ENCODE results near the gene MPDU1. TPM values are rescaled to one million over a fixed set of nuclear protein-coding genes. Genes with fewer than 3 reads are reported as not detected.

The MPDU1 gene
- total RNA-seq, 1 experiment from 2014 or later = 57.0 TPM

DNA sequence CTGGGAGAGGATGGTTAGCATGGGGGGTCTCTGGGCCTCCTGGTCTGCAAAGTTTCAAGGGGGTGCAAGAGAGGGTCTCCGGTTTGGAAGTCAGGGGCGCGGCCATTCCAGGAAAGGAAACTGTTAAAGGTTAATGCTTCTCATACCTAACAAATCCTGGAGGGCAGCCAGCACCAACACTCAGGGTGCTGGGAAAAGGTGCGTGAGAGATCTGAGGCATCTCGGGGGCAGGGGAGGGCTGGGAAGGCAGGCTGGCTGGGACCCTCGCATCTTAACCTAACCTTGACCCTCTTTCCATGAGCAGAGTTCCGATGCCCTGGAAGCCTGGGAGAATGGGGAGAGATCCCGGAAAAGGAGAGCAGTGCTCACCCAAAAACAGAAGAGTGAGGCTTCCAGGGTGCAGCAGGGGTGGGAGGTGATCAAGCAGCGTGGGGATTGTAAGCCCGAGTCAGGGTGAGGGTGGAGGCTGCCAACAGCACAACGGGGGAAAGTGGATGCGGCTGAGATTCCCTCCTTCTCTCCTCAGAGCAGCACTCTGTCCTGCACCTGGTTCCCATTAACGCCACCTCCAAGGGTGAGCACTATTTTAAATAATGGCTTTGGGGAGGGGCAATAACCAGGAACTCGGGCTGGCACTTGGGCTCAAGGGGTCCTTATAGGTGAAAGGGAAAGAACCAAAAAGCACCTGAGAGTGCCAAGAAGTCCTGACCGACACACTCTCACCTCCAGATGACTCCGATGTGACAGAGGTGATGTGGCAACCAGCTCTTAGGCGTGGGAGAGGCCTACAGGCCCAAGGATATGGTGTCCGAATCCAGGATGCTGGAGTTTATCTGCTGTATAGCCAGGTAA lies 24.1 kb upstream of the MPDU1 start:
- TF ChIP-seq TEAD4 (CRISPR knock-in tag; IDR thresholded peaks at IDR 0.05) (no peak), ZNF512 (CRISPR knock-in tag; IDR thresholded peaks at IDR 0.05; ENCODE audit: borderline replicate concordance) (no peak), TCF7 (CRISPR knock-in tag; IDR thresholded peaks at IDR 0.05; ENCODE audit: low read depth) (0 out of 2 replicates have a peak, but pooled peaks have one; percentile 33), KAT7 (CRISPR knock-in tag; IDR thresholded peaks at IDR 0.05; ENCODE audit: borderline replicate concordance) (no peak), HMGA2 (CRISPR knock-in tag; IDR thresholded peaks at IDR 0.05) (no peak), RELA (CRISPR knock-in tag; IDR thresholded peaks at IDR 0.05; ENCODE audit: borderline replicate concordance) (no peak)
- no peaks in the 10 kb centered on the region for H3K9me3 Mint-ChIP-seq
- no peak for DNase-seq (ENCODE audit: low spot score)
- H3K36me3 Mint-ChIP-seq = peaks cover 9% of the 10 kb centered on the region
- H3K4me3 Mint-ChIP-seq = peak overlapping the region; percentile 94
- peaks cover 60% of the 10 kb centered on the region for H3K4me1 Mint-ChIP-seq
- H3K27me3 Mint-ChIP-seq (ENCODE audit: low read depth) = no peaks in the 10 kb centered on the region; the same call in 1 of the 2 replicates
- peak overlapping the region; percentile 97 for H3K27ac Mint-ChIP-seq
- POLR2A ChIA-PET = interaction anchor here (1.0 to 1.9 kb wide), 12 partner anchors 10 to 279 kb away, joined by 3 to 8 read pairs (median 4); partner anchors contain the start of genes ACAP1, MPDU1, SOX15 and TNFSF12
- CTCF ChIA-PET = interaction anchor here (0.5 to 3.6 kb wide), 71 partner anchors 7 to 897 kb away, joined by 3 to 81 read pairs (median 6); partner anchors contain the start of genes ACADVL, ACAP1, CD68 and CHRNB1
- no peak for ATAC-seq

GRCh38 chr17:7560172-7561027 lies 23.3 kb upstream of the MPDU1 start:
- Mint-ChIP-seq H3K9me3 (no peaks in the 10 kb centered on the region), H3K4me1 (peaks cover 57% of the 10 kb centered on the region), H3K4me3 (peak overlapping the region; percentile 94), H3K27ac (peak overlapping the region; percentile 97), H3K27me3 (ENCODE audit: low read depth) (no peaks in the 10 kb centered on the region), H3K36me3 (peaks cover 16% of the 10 kb centered on the region)
- ATAC-seq (peak; percentile 73), DNase-seq (ENCODE audit: low spot score) (peak; percentile 92)
- 0 out of 2 replicates have a peak, but pooled peaks have one; percentile 43 for TF ChIP-seq FOXP1 (CRISPR knock-in tag; IDR thresholded peaks at IDR 0.05; ENCODE audit: borderline replicate concordance)
- TF ChIP-seq PREB (CRISPR knock-in tag; IDR thresholded peaks at IDR 0.05; ENCODE audit: borderline replicate concordance) = no peak
- TF ChIP-seq, protein P1, sequence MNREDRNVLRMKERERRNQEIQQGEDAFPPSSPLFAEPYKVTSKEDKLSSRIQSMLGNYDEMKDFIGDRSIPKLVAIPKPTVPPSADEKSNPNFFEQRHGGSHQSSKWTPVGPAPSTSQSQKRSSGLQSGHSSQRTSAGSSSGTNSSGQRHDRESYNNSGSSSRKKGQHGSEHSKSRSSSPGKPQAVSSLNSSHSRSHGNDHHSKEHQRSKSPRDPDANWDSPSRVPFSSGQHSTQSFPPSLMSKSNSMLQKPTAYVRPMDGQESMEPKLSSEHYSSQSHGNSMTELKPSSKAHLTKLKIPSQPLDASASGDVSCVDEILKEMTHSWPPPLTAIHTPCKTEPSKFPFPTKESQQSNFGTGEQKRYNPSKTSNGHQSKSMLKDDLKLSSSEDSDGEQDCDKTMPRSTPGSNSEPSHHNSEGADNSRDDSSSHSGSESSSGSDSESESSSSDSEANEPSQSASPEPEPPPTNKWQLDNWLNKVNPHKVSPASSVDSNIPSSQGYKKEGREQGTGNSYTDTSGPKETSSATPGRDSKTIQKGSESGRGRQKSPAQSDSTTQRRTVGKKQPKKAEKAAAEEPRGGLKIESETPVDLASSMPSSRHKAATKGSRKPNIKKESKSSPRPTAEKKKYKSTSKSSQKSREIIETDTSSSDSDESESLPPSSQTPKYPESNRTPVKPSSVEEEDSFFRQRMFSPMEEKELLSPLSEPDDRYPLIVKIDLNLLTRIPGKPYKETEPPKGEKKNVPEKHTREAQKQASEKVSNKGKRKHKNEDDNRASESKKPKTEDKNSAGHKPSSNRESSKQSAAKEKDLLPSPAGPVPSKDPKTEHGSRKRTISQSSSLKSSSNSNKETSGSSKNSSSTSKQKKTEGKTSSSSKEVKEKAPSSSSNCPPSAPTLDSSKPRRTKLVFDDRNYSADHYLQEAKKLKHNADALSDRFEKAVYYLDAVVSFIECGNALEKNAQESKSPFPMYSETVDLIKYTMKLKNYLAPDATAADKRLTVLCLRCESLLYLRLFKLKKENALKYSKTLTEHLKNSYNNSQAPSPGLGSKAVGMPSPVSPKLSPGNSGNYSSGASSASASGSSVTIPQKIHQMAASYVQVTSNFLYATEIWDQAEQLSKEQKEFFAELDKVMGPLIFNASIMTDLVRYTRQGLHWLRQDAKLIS (CRISPR knock-in tag; IDR thresholded peaks at IDR 0.05; ENCODE audit: borderline replicate concordance) = no peak
- TF ChIP-seq, protein P2, sequence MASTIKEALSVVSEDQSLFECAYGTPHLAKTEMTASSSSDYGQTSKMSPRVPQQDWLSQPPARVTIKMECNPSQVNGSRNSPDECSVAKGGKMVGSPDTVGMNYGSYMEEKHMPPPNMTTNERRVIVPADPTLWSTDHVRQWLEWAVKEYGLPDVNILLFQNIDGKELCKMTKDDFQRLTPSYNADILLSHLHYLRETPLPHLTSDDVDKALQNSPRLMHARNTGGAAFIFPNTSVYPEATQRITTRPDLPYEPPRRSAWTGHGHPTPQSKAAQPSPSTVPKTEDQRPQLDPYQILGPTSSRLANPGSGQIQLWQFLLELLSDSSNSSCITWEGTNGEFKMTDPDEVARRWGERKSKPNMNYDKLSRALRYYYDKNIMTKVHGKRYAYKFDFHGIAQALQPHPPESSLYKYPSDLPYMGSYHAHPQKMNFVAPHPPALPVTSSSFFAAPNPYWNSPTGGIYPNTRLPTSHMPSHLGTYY (CRISPR knock-in tag; IDR thresholded peaks at IDR 0.05) = no peak
- TF ChIP-seq ZNF317 (CRISPR knock-in tag; IDR thresholded peaks at IDR 0.05; ENCODE audit: borderline replicate concordance, low read depth) = no peak
- TF ChIP-seq PRRX2 (CRISPR knock-in tag; IDR thresholded peaks at IDR 0.05) = no peak
- TF ChIP-seq, protein P3, sequence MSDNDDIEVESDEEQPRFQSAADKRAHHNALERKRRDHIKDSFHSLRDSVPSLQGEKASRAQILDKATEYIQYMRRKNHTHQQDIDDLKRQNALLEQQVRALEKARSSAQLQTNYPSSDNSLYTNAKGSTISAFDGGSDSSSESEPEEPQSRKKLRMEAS (CRISPR knock-in tag; IDR thresholded peaks at IDR 0.05) = 0 out of 2 replicates have a peak, but pooled peaks have one; percentile 43
- TF ChIP-seq CTCF (IDR thresholded peaks at IDR 0.05) = peak; percentile 50
- CTCF ChIA-PET = interaction anchor here (0.6 to 3.6 kb wide), 85 partner anchors 8 to 897 kb away, joined by 3 to 81 read pairs (median 5); partner anchors contain the start of genes ACADVL, ACAP1, CD68 and CHRNB1
- POLR2A ChIA-PET = interaction anchor here (0.5 to 1.9 kb wide), 17 partner anchors 11 to 280 kb away, joined by 3 to 8 read pairs (median 4); partner anchors contain the start of genes ACAP1, MPDU1, SOX15 and TNFSF12
